T-helper 2 cell treated with Interferon-gamma antibody and Interleukin-4, amounts not matched to agents 100 ng/mL and 5 ng/mL, for 36 hours (primary cell): Measurements from ENCODE around the gene FARSA. TPM values are rescaled to one million over a fixed set of nuclear protein-coding genes. Genes with fewer than 3 reads are reported as not detected.
"Not testable (repeated sequence)": the region's sequence is repeated elsewhere in the genome, so short reads cannot be mapped to it uniquely, and the experiment has no call there.

Experiments
- intact Hi-C: fragments of 100-400 bp; cut with micrococcal nuclease; formaldehyde crosslinking; loops from one replicate; pipeline ENCODE4 v1.15.1; 2023
- total RNA-seq: library from RNA; stranded (reverse); gene quantifications from 2 replicates; pipeline ENCODE4 v1.2.3, GENCODE V29; 2022

FARSA gene
- total RNA-seq: 100 TPM in 2 replicates

- intact Hi-C loops: loop anchor here (2.0 to 10.0 kb wide), 2 partner anchors 15 to 169 kb away; partner anchors contain the start of gene SYCE2
These were observed at the start of gene FARSA for GRCh38 chr19:12933287-12934072. TSS of gene FARSA (minus strand) at chr19:12933711. CDS start at chr19:12933696, 15 bp downstream.

GRCh38 chr19:12983091-12983490 lies 49.6 kb upstream of the FARSA start:
- intact Hi-C loops: loop anchor here (1.0 to 5.0 kb wide), 3 partner anchors 49 to 110 kb away; no protein-coding TSS in a partner anchor

GRCh38 chr19:12982648-12983047 lies 49.1 kb upstream of the FARSA start:
- intact Hi-C loops: loop anchor here (1.0 to 5.0 kb wide), 3 partner anchors 50 to 111 kb away; no protein-coding TSS in a partner anchor

GRCh38 chr19:12979974-12980373 lies 46.5 kb upstream of the FARSA start:
- intact Hi-C loops: loop anchor here (5.0 kb wide), 1 partner anchor 52 kb away; no protein-coding TSS in a partner anchor

GRCh38 chr19:12976109-12976508 lies 42.6 kb upstream of the FARSA start:
- intact Hi-C loops: not testable (repeated sequence)

GRCh38 chr19:12975221-12975741 lies 41.8 kb upstream of the FARSA start:
- intact Hi-C loops: no loop called here

- intact Hi-C loops: no loop called here
These were observed 41.0 kb upstream of the FARSA start for GRCh38 chr19:12974301-12975220.

GRCh38 chr19:12973236-12973635 lies 39.7 kb upstream of the FARSA start:
- intact Hi-C loops: no loop called here

- intact Hi-C loops: no loop called here
These were observed 36.7 kb upstream of the FARSA start for GRCh38 chr19:12970070-12970820.

GRCh38 chr19:12969292-12969988 lies 35.9 kb upstream of the FARSA start, which contains the start of gene DAND5:
TSS of gene DAND5 (plus strand) at chr19:12969576. CDS start at chr19:12969661, 85 bp downstream.
- intact Hi-C loops: no loop called here

GRCh38 chr19:12967907-12968306 lies 34.4 kb upstream of the FARSA start:
- intact Hi-C loops: no loop called here

GRCh38 chr19:12965812-12966135 lies 32.3 kb upstream of the FARSA start:
- intact Hi-C loops: loop anchor here (1.0 kb wide), 2 partner anchors 20 to 80 kb away; partner anchors contain the start of gene RAD23A

GRCh38 chr19:12965017-12965811 lies 31.7 kb upstream of the FARSA start:
- intact Hi-C loops: loop anchor here (1.0 kb wide), 2 partner anchors 20 to 80 kb away; partner anchors contain the start of gene RAD23A

GRCh38 chr19:12959481-12959880 lies 26.0 kb upstream of the FARSA start:
- intact Hi-C loops: no loop called here

GRCh38 chr19:12957389-12957952 lies 24.0 kb upstream of the FARSA start:
- intact Hi-C loops: not testable (repeated sequence)

GRCh38 chr19:12956446-12957388 lies 23.2 kb upstream of the FARSA start, which contains the start of gene GADD45GIP1:
TSS of gene GADD45GIP1 (minus strand) at chr19:12957223. CDS start at chr19:12957212, 11 bp downstream.
- intact Hi-C loops: no loop called here

GRCh38 chr19:12955996-12956395 lies 22.5 kb upstream of the FARSA start:
- intact Hi-C loops: no loop called here

GRCh38 chr19:12955575-12955974 lies 22.1 kb upstream of the FARSA start:
- intact Hi-C loops: not testable (repeated sequence)
